Caco-2 (cell line): ENCODE measurements around the gene KIRREL2. TPM values are rescaled to one million over a fixed set of nuclear protein-coding genes. Genes with fewer than 3 reads are reported as not detected.

Experiments
- BruUV-seq: library from RNA; stranded (reverse); fragments of 400-500 nt; replicated peaks from 2 replicates; lab custom pipeline; 2021; lab: Mats Ljungman, UMichigan
- CTCF ChIA-PET: fragments of 300-600 bp; sonication (Branson Sonifier 250); formaldehyde crosslinking; loops from one replicate; lab custom pipeline; 2022; ENCODE audit warnings: antibody characterized with exemption; lab: Charles Lee
- POLR2A ChIA-PET: fragments of 300-600 bp; sonication (Branson Sonifier 250); formaldehyde crosslinking; loops from one replicate; lab custom pipeline; 2022; ENCODE audit warnings: antibody characterized with exemption; lab: Charles Lee
- DNase-seq, 2 experiments: peaks; one replicate each; pipeline versions ENCODE4 v3.0.0 to v3.0.0-alpha.2; 2020 to 2022
- H3K27me3 ChIP-seq: replicated peaks from 2 replicates; pipeline ENCODE4 v1.6.0; 2011; ENCODE audit warnings: low read length; ENCODE audit not compliant: control insufficient read depth, insufficient read depth
- H3K36me3 ChIP-seq: 2 replicates; pipeline ENCODE4 v1.5.1; 2011; ENCODE audit warnings: low read length; ENCODE audit not compliant: control insufficient read depth, insufficient read depth
- H3K4me1 ChIP-seq: fragments of 250-450 bp; sonication (Bioruptor Pico); 2 replicates; pipeline ENCODE4 v1.5.1; 2020; ENCODE audit warnings: mild to moderate bottlenecking
- H3K4me3 ChIP-seq: 2 replicates; pipeline ENCODE4 v1.5.1; 2011; ENCODE audit warnings: low read depth, mild to moderate bottlenecking, control low read depth, low read length
- H3K9me3 ChIP-seq: fragments of 250-450 bp; sonication (Bioruptor Pico); 2 replicates; pipeline ENCODE4 v1.5.1; 2020; ENCODE audit warnings: mild to moderate bottlenecking, moderate library complexity
- H3K27ac Mint-ChIP-seq: one replicate; pipeline ENCODE4 v1.8.0; 2022; ENCODE audit warnings: mixed read lengths; ENCODE audit not compliant: unreplicated experiment
- H3K27me3 Mint-ChIP-seq: one replicate; pipeline ENCODE4 v1.8.0; 2022; ENCODE audit warnings: mixed read lengths; ENCODE audit not compliant: insufficient read depth, unreplicated experiment
- H3K36me3 Mint-ChIP-seq: one replicate; pipeline ENCODE4 v1.8.0; 2022; ENCODE audit warnings: mild to moderate bottlenecking, mixed read lengths; ENCODE audit not compliant: insufficient read depth, unreplicated experiment
- H3K4me1 Mint-ChIP-seq: one replicate; pipeline ENCODE4 v1.8.0; 2022; ENCODE audit warnings: low read depth, mixed read lengths; ENCODE audit not compliant: unreplicated experiment
- H3K4me3 Mint-ChIP-seq: one replicate; pipeline ENCODE4 v1.8.0; 2022; ENCODE audit warnings: mild to moderate bottlenecking, moderate library complexity, mixed read lengths; ENCODE audit not compliant: unreplicated experiment
- H3K9me3 Mint-ChIP-seq: one replicate; pipeline ENCODE4 v1.8.0; 2022; ENCODE audit warnings: mixed read lengths; ENCODE audit not compliant: unreplicated experiment
- intact Hi-C: fragments of 100-400 bp; cut with micrococcal nuclease; formaldehyde crosslinking; loops from one replicate; pipeline ENCODE4 v1.10.0; 2022; ENCODE audit not compliant: unreplicated experiment
- total RNA-seq: library from RNA; stranded (reverse); gene quantifications from 2 replicates; pipeline ENCODE4 v1.2.3, GENCODE V29; 2022
- TF ChIP-seq, protein P1 (sequence below), 2 experiments: fragments of 200-600 bp in 1 of 2; IDR thresholded peaks; 1 replicate in 1 of 2; 2 replicates in 1 of 2; pipeline versions ENCODE4 v1.5.1 to v1.8.0; 2011 to 2022; ENCODE audit warnings: antibody characterized with exemption in 1 of 2, control low read depth in 1 of 2, inconsistent platforms in 1 of 2, low read depth in 1 of 2, low read length in 1 of 2, mild to moderate bottlenecking in 1 of 2, moderate library complexity in 1 of 2; ENCODE audit not compliant: insufficient read depth in 1 of 2, severe bottlenecking in 1 of 2, unreplicated experiment in 1 of 2

Gene KIRREL2
- total RNA-seq, 1 experiment from 2014 or later: 0.14 TPM

DNA sequence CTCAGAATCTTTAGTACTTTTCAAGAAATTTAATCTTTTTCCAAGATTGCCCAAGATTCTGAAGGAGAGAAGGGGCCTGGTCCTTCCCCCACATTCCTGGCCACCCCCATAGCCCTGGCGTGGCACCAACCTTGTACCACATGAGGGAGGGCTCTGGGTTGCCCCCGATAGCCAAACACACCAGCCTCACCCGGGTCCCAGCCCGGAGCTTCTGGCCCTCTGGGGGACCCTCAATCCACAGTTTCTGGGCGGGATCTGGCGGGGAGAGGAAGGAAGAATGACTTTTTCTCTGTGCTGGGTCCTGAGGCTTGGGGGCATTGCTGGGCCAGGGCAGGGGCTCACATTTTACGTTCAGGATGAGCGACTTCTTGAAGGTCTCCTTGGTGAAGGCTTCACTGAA, 8.8 kb upstream of the KIRREL2 start:
- no peak overlapping the region for H3K4me3 Mint-ChIP-seq
- no peaks in the 10 kb centered on the region for H3K27me3 ChIP-seq
- CTCF ChIA-PET: no interaction called here

GRCh38 chr19:35848486-35848885, 8.2 kb upstream of the KIRREL2 start:
- no TSS peak for BruUV-seq
- Mint-ChIP-seq H3K27me3 (peaks cover 27% of the 10 kb centered on the region), H3K27ac (no peak overlapping the region), H3K36me3 (peaks cover 4% of the 10 kb centered on the region), H3K4me3 (no peak overlapping the region), H3K4me1 (peaks cover 22% of the 10 kb centered on the region), H3K9me3 (no peaks in the 10 kb centered on the region)
- H3K4me1 ChIP-seq: peaks cover 12% of the 10 kb centered on the region
- no peak overlapping the region for H3K4me3 ChIP-seq
- POLR2A ChIA-PET: no interaction called here
- DNase-seq: no peak
- intact Hi-C loops: no loop called here
- no peaks in the 10 kb centered on the region for H3K9me3 ChIP-seq
- H3K27me3 ChIP-seq: no peaks in the 10 kb centered on the region
- no peaks in the 10 kb centered on the region for H3K36me3 ChIP-seq
- TF ChIP-seq, protein P1, sequence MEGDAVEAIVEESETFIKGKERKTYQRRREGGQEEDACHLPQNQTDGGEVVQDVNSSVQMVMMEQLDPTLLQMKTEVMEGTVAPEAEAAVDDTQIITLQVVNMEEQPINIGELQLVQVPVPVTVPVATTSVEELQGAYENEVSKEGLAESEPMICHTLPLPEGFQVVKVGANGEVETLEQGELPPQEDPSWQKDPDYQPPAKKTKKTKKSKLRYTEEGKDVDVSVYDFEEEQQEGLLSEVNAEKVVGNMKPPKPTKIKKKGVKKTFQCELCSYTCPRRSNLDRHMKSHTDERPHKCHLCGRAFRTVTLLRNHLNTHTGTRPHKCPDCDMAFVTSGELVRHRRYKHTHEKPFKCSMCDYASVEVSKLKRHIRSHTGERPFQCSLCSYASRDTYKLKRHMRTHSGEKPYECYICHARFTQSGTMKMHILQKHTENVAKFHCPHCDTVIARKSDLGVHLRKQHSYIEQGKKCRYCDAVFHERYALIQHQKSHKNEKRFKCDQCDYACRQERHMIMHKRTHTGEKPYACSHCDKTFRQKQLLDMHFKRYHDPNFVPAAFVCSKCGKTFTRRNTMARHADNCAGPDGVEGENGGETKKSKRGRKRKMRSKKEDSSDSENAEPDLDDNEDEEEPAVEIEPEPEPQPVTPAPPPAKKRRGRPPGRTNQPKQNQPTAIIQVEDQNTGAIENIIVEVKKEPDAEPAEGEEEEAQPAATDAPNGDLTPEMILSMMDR (IDR thresholded peaks at IDR 0.05; ENCODE audit: insufficient read depth in 1 of 2, low read depth in 1 of 2, low read length in 1 of 2, severe bottlenecking in 1 of 2, unreplicated experiment in 1 of 2): no peak
- CTCF ChIA-PET: no interaction called here

More for the DNA sequence above, 8.8 kb upstream of the KIRREL2 start:
- Histone ChIP-seq H3K36me3 (no peaks in the 10 kb centered on the region), H3K9me3 (no peaks in the 10 kb centered on the region), H3K4me1 (peaks cover 12% of the 10 kb centered on the region), H3K4me3 (no peak overlapping the region)
- POLR2A ChIA-PET: no interaction called here
- no peak for DNase-seq
- peaks cover 27% of the 10 kb centered on the region for H3K27me3 Mint-ChIP-seq
- no peak overlapping the region for H3K27ac Mint-ChIP-seq
- peaks cover 22% of the 10 kb centered on the region for H3K4me1 Mint-ChIP-seq
- TF ChIP-seq, protein P1 (IDR thresholded peaks at IDR 0.05; ENCODE audit: insufficient read depth in 1 of 2, low read depth in 1 of 2, low read length in 1 of 2, severe bottlenecking in 1 of 2, unreplicated experiment in 1 of 2): no peak
- H3K9me3 Mint-ChIP-seq: peaks cover 3% of the 10 kb centered on the region
- peaks cover 4% of the 10 kb centered on the region for H3K36me3 Mint-ChIP-seq
- intact Hi-C loops: no loop called here
- no TSS peak for BruUV-seq

GRCh38 chr19:35848919-35849505, 7.7 kb upstream of the KIRREL2 start:
- Mint-ChIP-seq H3K36me3 (peaks cover 4% of the 10 kb centered on the region), H3K4me3 (no peak overlapping the region), H3K4me1 (peaks cover 22% of the 10 kb centered on the region), H3K9me3 (no peaks in the 10 kb centered on the region), H3K27ac (no peak overlapping the region), H3K27me3 (peaks cover 27% of the 10 kb centered on the region)
- intact Hi-C loops: no loop called here
- no peaks in the 10 kb centered on the region for H3K27me3 ChIP-seq
- H3K9me3 ChIP-seq: no peaks in the 10 kb centered on the region
- H3K4me1 ChIP-seq: peaks cover 11% of the 10 kb centered on the region
- H3K36me3 ChIP-seq: no peaks in the 10 kb centered on the region
- no peak overlapping the region for H3K4me3 ChIP-seq
- DNase-seq: no peak
- TF ChIP-seq, protein P1 (IDR thresholded peaks at IDR 0.05; ENCODE audit: insufficient read depth in 1 of 2, low read depth in 1 of 2, low read length in 1 of 2, severe bottlenecking in 1 of 2, unreplicated experiment in 1 of 2): no peak
- CTCF ChIA-PET: no interaction called here
- BruUV-seq: no TSS peak
- POLR2A ChIA-PET: no interaction called here
